ENCODE measurements around the gene AKR7A2.

DNA sequence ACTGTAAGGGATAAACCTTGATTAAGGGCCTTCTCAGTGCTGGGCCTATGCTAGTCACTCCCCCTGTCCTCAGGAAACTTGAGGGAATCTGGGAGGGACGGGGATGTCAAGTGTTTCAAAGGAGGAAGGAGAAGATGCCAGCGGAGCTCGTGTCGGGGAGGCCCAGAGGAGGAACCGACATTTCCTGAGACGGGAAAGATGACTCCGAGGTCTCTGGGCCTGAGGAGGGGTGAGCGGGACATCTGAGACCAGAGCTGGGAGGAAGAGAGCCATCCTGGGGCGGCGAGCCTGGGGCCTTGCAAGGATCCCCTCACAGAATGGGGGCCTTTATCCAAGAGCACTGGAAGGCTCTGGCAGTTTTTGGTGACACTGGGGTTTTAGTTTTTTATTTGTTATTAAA is 10.5 kb upstream of the AKR7A2 start:
- TF ChIP-seq ZNF274 (IDR thresholded peaks at IDR 0.05; ENCODE audit: insufficient read depth, insufficient read length) = no peak
- no peak for TF ChIP-seq MAX (IDR thresholded peaks at IDR 0.05; ENCODE audit: low read depth, low read length)
- TF ChIP-seq, protein P1, sequence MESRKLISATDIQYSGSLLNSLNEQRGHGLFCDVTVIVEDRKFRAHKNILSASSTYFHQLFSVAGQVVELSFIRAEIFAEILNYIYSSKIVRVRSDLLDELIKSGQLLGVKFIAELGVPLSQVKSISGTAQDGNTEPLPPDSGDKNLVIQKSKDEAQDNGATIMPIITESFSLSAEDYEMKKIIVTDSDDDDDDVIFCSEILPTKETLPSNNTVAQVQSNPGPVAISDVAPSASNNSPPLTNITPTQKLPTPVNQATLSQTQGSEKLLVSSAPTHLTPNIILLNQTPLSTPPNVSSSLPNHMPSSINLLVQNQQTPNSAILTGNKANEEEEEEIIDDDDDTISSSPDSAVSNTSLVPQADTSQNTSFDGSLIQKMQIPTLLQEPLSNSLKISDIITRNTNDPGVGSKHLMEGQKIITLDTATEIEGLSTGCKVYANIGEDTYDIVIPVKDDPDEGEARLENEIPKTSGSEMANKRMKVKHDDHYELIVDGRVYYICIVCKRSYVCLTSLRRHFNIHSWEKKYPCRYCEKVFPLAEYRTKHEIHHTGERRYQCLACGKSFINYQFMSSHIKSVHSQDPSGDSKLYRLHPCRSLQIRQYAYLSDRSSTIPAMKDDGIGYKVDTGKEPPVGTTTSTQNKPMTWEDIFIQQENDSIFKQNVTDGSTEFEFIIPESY (IDR thresholded peaks at IDR 0.05) = no peak
- no peak for TF ChIP-seq CTCF (IDR thresholded peaks at IDR 0.05 in 2 of 3, conservative IDR thresholded peaks at IDR 0.05 in 1 of 3; ENCODE audit: control insufficient read depth in 2 of 3, extremely low read depth in 1 of 3, insufficient read depth in 1 of 3, low read depth in 3 of 3, low read length in 3 of 3)
- no peak for TF ChIP-seq TCF3 (IDR thresholded peaks at IDR 0.05; ENCODE audit: borderline replicate concordance, insufficient read depth, low read depth, low read length)
- TF ChIP-seq EGR1 (IDR thresholded peaks at IDR 0.05; ENCODE audit: borderline replicate concordance in 1 of 2, low read depth in 2 of 2, low read length in 2 of 2) = no peak
- no peak for TF ChIP-seq NFIC (IDR thresholded peaks at IDR 0.05; ENCODE audit: low read depth, low read length)
- TF ChIP-seq EED (IDR thresholded peaks at IDR 0.05; ENCODE audit: low read depth) = no peak
- no peak for TF ChIP-seq HDAC6 (IDR thresholded peaks at IDR 0.05; ENCODE audit: unreplicated experiment)
